Activated naive CD4-positive, alpha-beta T cell treated with anti-CD3 and anti-CD28 coated beads for 36 hours (primary cell): ENCODE measurements around the gene LYRM4. TPM values are rescaled to one million over a fixed set of nuclear protein-coding genes. Genes with fewer than 3 reads are reported as not detected.

Experiments used
- CTCF ChIA-PET: fragments of 350-600 bp; sonication (Branson Sonifier 250); formaldehyde crosslinking; loops from one replicate; lab custom pipeline; 2021; ENCODE audit warnings: antibody characterized with exemption; lab: Charles Lee
- DNase-seq: peaks from one replicate; pipeline ENCODE4 v3.0.0-alpha.2; 2020
- H3K27ac Mint-ChIP-seq: one replicate; pipeline ENCODE4 v1.8.0; 2021; ENCODE audit warnings: mild to moderate bottlenecking, mixed read lengths
- H3K27me3 Mint-ChIP-seq: one replicate; pipeline ENCODE4 v1.8.0; 2021; ENCODE audit warnings: low read depth, mixed read lengths
- H3K36me3 Mint-ChIP-seq: one replicate; pipeline ENCODE4 v1.8.0; 2021; ENCODE audit warnings: low read depth, mixed read lengths
- H3K4me1 Mint-ChIP-seq: one replicate; pipeline ENCODE4 v1.8.0; 2021; ENCODE audit warnings: low read depth, mixed read lengths
- H3K4me3 Mint-ChIP-seq: one replicate; pipeline ENCODE4 v1.8.0; 2021; ENCODE audit warnings: mild to moderate bottlenecking, moderate library complexity, mixed read lengths
- H3K9me3 Mint-ChIP-seq: one replicate; pipeline ENCODE4 v1.8.0; 2021; ENCODE audit warnings: mixed read lengths
- intact Hi-C: fragments of 100-400 bp; cut with micrococcal nuclease; formaldehyde crosslinking; loops from one replicate; pipeline ENCODE4 v1.15.1; 2023
- total RNA-seq, 2 experiments: library from RNA; stranded (reverse); gene quantifications; one replicate each; pipeline ENCODE4 v1.2.3, GENCODE V29; 2021

LYRM4 gene
- total RNA-seq, 2 experiments from 2014 or later, result 46.2 to 51.6 TPM

GRCh38 chr6:5082487-5083306 is 178.1 kb downstream of the LYRM4 start:
- H3K4me1 Mint-ChIP-seq, result peaks cover 2% of the 10 kb centered on the region
- peaks cover 41% of the 10 kb centered on the region for H3K27me3 Mint-ChIP-seq
- no peaks in the 10 kb centered on the region for H3K9me3 Mint-ChIP-seq
- H3K27ac Mint-ChIP-seq, result no peak overlapping the region
- intact Hi-C loops, result no loop called here
- DNase-seq, result no peak
- H3K4me3 Mint-ChIP-seq, result no peak overlapping the region
- CTCF ChIA-PET, result no interaction called here
- no peaks in the 10 kb centered on the region for H3K36me3 Mint-ChIP-seq

- Mint-ChIP-seq H3K36me3 (no peaks in the 10 kb centered on the region), H3K4me1 (peaks cover 2% of the 10 kb centered on the region), H3K27me3 (peaks cover 36% of the 10 kb centered on the region), H3K27ac (no peak overlapping the region), H3K4me3 (no peak overlapping the region), H3K9me3 (no peaks in the 10 kb centered on the region)
- intact Hi-C loops, result no loop called here
- CTCF ChIA-PET, result no interaction called here
- no peak for DNase-seq
These were observed 178.8 kb downstream of the LYRM4 start for GRCh38 chr6:5081955-5082354.

GRCh38 chr6:5081182-5081581 is 179.6 kb downstream of the LYRM4 start:
- H3K36me3 Mint-ChIP-seq, result no peaks in the 10 kb centered on the region
- H3K27ac Mint-ChIP-seq, result no peak overlapping the region
- CTCF ChIA-PET, result interaction anchor here (0.6 kb wide), 1 partner anchor 22 kb away, joined by 8 read pairs; no protein-coding TSS in a partner anchor
- intact Hi-C loops, result no loop called here
- H3K9me3 Mint-ChIP-seq, result no peaks in the 10 kb centered on the region
- peaks cover 2% of the 10 kb centered on the region for H3K4me1 Mint-ChIP-seq
- DNase-seq, result no peak
- H3K27me3 Mint-ChIP-seq, result peaks cover 31% of the 10 kb centered on the region
- H3K4me3 Mint-ChIP-seq, result no peak overlapping the region

- DNase-seq, result no peak
- intact Hi-C loops, result no loop called here
- Mint-ChIP-seq H3K9me3 (no peaks in the 10 kb centered on the region), H3K4me3 (no peak overlapping the region), H3K27me3 (peaks cover 30% of the 10 kb centered on the region), H3K4me1 (peaks cover 2% of the 10 kb centered on the region), H3K36me3 (no peaks in the 10 kb centered on the region), H3K27ac (no peak overlapping the region)
- CTCF ChIA-PET, result interaction anchor here (0.6 kb wide), 1 partner anchor 22 kb away, joined by 8 read pairs; no protein-coding TSS in a partner anchor
These were observed 180.2 kb downstream of the LYRM4 start for GRCh38 chr6:5080574-5080973.

- Mint-ChIP-seq H3K9me3 (no peaks in the 10 kb centered on the region), H3K27me3 (peaks cover 28% of the 10 kb centered on the region), H3K27ac (no peak overlapping the region), H3K36me3 (no peaks in the 10 kb centered on the region), H3K4me3 (no peak overlapping the region), H3K4me1 (peaks cover under 1% of the 10 kb centered on the region)
- DNase-seq, result no peak
- CTCF ChIA-PET, result no interaction called here
- intact Hi-C loops, result no loop called here
These were observed 181.1 kb downstream of the LYRM4 start for GRCh38 chr6:5079692-5080091.

- no peak for DNase-seq
- Mint-ChIP-seq H3K27me3 (peaks cover 19% of the 10 kb centered on the region), H3K9me3 (no peaks in the 10 kb centered on the region), H3K36me3 (no peaks in the 10 kb centered on the region), H3K4me1 (no peaks in the 10 kb centered on the region), H3K27ac (no peak overlapping the region), H3K4me3 (no peak overlapping the region)
- CTCF ChIA-PET, result no interaction called here
- intact Hi-C loops, result no loop called here
These were observed 182.6 kb downstream of the LYRM4 start for GRCh38 chr6:5078121-5078669.

GRCh38 chr6:5076931-5077330 is 183.8 kb downstream of the LYRM4 start:
- Mint-ChIP-seq H3K9me3 (no peaks in the 10 kb centered on the region), H3K4me1 (peaks cover 2% of the 10 kb centered on the region), H3K4me3 (no peak overlapping the region), H3K27ac (no peak overlapping the region), H3K36me3 (no peaks in the 10 kb centered on the region), H3K27me3 (peaks cover 9% of the 10 kb centered on the region)
- no peak for DNase-seq
- CTCF ChIA-PET, result no interaction called here
- intact Hi-C loops, result no loop called here

- intact Hi-C loops, result no loop called here
- CTCF ChIA-PET, result interaction anchor here (0.6 kb wide), 1 partner anchor 18 kb away, joined by 3 read pairs; no protein-coding TSS in a partner anchor
- no peak overlapping the region for H3K27ac Mint-ChIP-seq
- peaks cover 3% of the 10 kb centered on the region for H3K27me3 Mint-ChIP-seq
- no peaks in the 10 kb centered on the region for H3K9me3 Mint-ChIP-seq
- H3K4me1 Mint-ChIP-seq, result peaks cover 2% of the 10 kb centered on the region
- no peak for DNase-seq
- no peaks in the 10 kb centered on the region for H3K36me3 Mint-ChIP-seq
- no peak overlapping the region for H3K4me3 Mint-ChIP-seq
These were observed 186.8 kb downstream of the LYRM4 start for GRCh38 chr6:5073992-5074391.

- Mint-ChIP-seq H3K4me1 (peaks cover 2% of the 10 kb centered on the region), H3K27ac (no peak overlapping the region)
- CTCF ChIA-PET, result no interaction called here
These were observed 188.3 kb downstream of the LYRM4 start for GRCh38 chr6:5072440-5072839.

GRCh38 chr6:5071216-5071615 is 189.5 kb downstream of the LYRM4 start:
- no peak for DNase-seq
- Mint-ChIP-seq H3K4me3 (no peak overlapping the region), H3K27ac (no peak overlapping the region), H3K4me1 (peaks cover 2% of the 10 kb centered on the region), H3K36me3 (no peaks in the 10 kb centered on the region), H3K27me3 (no peaks in the 10 kb centered on the region), H3K9me3 (peaks cover 5% of the 10 kb centered on the region)
- CTCF ChIA-PET, result no interaction called here
- intact Hi-C loops, result no loop called here

More at GRCh38 chr6:5072440-5072839, 188.3 kb downstream of the LYRM4 start:
- no peak for DNase-seq
- Mint-ChIP-seq H3K27me3 (peaks cover 3% of the 10 kb centered on the region), H3K9me3 (peaks cover under 1% of the 10 kb centered on the region), H3K4me3 (no peak overlapping the region), H3K36me3 (no peaks in the 10 kb centered on the region)
- intact Hi-C loops, result no loop called here

GRCh38 chr6:5068153-5068751 is 192.5 kb downstream of the LYRM4 start:
- H3K27ac Mint-ChIP-seq, result no peak overlapping the region
- peaks cover 5% of the 10 kb centered on the region for H3K9me3 Mint-ChIP-seq
- CTCF ChIA-PET, result no interaction called here
- no peaks in the 10 kb centered on the region for H3K27me3 Mint-ChIP-seq
- DNase-seq, result no peak
- no peak overlapping the region for H3K4me3 Mint-ChIP-seq
- intact Hi-C loops, result no loop called here
- peaks cover 2% of the 10 kb centered on the region for H3K4me1 Mint-ChIP-seq
- H3K36me3 Mint-ChIP-seq, result no peaks in the 10 kb centered on the region

- CTCF ChIA-PET, result no interaction called here
- no peaks in the 10 kb centered on the region for H3K4me1 Mint-ChIP-seq
- no peak overlapping the region for H3K27ac Mint-ChIP-seq
- no peak overlapping the region for H3K4me3 Mint-ChIP-seq
- intact Hi-C loops, result no loop called here
- peaks cover 5% of the 10 kb centered on the region for H3K9me3 Mint-ChIP-seq
- H3K27me3 Mint-ChIP-seq, result no peaks in the 10 kb centered on the region
- no peak for DNase-seq
- H3K36me3 Mint-ChIP-seq, result no peaks in the 10 kb centered on the region
These were observed 193.4 kb downstream of the LYRM4 start for GRCh38 chr6:5067305-5067704.
